GM12878 (cell line): ENCODE measurements around the gene KPTN.

Experiments
- POU2F2 ChIP-seq: IDR thresholded peaks from 3 replicates; pipeline ENCODE4 v1.6.1; 2011; ENCODE audit warnings: low read depth, mild to moderate bottlenecking, low read length, borderline replicate concordance
- TF ChIP-seq, protein P1 (sequence below), 3 experiments: IDR thresholded peaks in 2 of 3; conservative IDR thresholded peaks in 1 of 3; 2 replicates each; pipeline ENCODE4 v1.5.1; 2011; ENCODE audit warnings: low read depth in 3 of 3, low read length in 3 of 3, mild to moderate bottlenecking in 3 of 3, control low read depth in 2 of 3, moderate library complexity in 2 of 3, inconsistent platforms in 1 of 3, mixed read lengths in 1 of 3; ENCODE audit not compliant: control insufficient read depth in 2 of 3, insufficient read depth in 1 of 3; ENCODE audit errors: extremely low read depth in 1 of 3

DNA sequence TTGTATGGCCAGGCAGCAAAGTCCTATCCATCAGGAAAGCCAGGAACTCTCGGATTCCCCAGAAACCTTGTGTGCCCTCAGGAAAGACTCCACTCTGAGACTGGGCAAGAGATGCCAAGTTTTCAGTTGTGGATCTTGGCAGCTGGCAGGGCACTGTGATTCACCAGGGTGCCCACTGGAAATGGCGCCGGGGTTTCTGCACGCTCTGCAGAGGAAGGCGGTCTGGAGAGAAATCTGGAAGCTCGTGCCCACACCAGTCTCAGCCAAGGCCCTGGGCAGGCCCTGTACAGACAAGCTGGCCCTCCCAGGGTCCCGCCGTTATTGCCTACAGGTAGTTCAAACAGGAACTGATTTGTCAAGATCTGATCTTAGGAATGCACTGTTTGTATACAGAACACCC lies 26.0 kb upstream of the KPTN start:
- TF ChIP-seq, protein P1, sequence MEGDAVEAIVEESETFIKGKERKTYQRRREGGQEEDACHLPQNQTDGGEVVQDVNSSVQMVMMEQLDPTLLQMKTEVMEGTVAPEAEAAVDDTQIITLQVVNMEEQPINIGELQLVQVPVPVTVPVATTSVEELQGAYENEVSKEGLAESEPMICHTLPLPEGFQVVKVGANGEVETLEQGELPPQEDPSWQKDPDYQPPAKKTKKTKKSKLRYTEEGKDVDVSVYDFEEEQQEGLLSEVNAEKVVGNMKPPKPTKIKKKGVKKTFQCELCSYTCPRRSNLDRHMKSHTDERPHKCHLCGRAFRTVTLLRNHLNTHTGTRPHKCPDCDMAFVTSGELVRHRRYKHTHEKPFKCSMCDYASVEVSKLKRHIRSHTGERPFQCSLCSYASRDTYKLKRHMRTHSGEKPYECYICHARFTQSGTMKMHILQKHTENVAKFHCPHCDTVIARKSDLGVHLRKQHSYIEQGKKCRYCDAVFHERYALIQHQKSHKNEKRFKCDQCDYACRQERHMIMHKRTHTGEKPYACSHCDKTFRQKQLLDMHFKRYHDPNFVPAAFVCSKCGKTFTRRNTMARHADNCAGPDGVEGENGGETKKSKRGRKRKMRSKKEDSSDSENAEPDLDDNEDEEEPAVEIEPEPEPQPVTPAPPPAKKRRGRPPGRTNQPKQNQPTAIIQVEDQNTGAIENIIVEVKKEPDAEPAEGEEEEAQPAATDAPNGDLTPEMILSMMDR (IDR thresholded peaks at IDR 0.05 in 2 of 3, conservative IDR thresholded peaks at IDR 0.05 in 1 of 3; ENCODE audit: control insufficient read depth in 2 of 3, extremely low read depth in 1 of 3, insufficient read depth in 1 of 3, low read depth in 3 of 3, low read length in 3 of 3): no peak
- TF ChIP-seq POU2F2: no peak
